ENCODE data around the gene MAGI2. TPM values are rescaled to one million over a fixed set of nuclear protein-coding genes. Genes with fewer than 3 reads are reported as not detected.

MAGI2 gene
- total and polyA plus RNA-seq, 2 of the 13 experiments (the other 11 are each of a cell fraction or from before 2014, with no cell fraction given), result 1.5 to 3.8 TPM

DNA sequence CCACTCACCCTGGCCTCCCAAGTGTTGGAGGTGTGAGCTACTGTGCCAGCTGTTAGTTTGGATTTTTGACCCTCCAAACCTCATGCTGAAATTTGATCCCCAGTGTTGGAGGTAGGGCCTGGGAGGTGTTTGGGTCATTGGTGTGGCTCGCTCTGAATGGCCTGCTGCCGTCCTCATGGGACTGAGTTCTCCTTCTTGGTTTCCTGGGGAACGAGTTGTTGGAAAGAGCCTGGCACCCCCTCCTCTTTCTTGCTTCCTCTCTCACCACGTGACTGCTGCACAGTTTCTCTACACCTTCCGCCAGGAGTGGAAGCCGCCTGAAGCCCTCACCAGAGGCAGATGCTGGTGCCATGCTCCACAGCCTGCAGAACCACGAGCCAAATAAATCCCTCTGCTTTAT lies 1401.4 kb downstream of the MAGI2 start:
- Histone ChIP-seq H2AFZ (ENCODE audit: low read length) (no peak overlapping the region), H3K4me3 (replicated peaks in 1 of 3; ENCODE audit: insufficient read depth in 1 of 3, low read depth in 2 of 3, low read length in 3 of 3) (no peak overlapping the region), H3K36me3 (replicated peaks in 1 of 2; ENCODE audit: control insufficient read depth in 1 of 2, insufficient read depth in 2 of 2, low read length in 2 of 2) (no peaks in the 10 kb centered on the region), H3K27me3 (ENCODE audit: control insufficient read depth in 1 of 2, insufficient read depth in 2 of 2, low read length in 2 of 2) (peaks cover 0 to 6% of the 10 kb centered on the region in 2 experiments; a peak in 1 of 5 replicates), H3K4me1 (ENCODE audit: insufficient read depth, low read length) (peaks cover 17% of the 10 kb centered on the region; the same call in 1 of the 2 replicates), H3K4me2 (ENCODE audit: low read depth, low read length) (no peak overlapping the region), H3K9ac (ENCODE audit: insufficient read depth, low read depth, low read length) (no peak overlapping the region), H3K27ac (ENCODE audit: extremely low read length, insufficient read depth, low read length) (no peak overlapping the region), H3K79me2 (ENCODE audit: insufficient read depth, low read length) (no peaks in the 10 kb centered on the region), H3K9me3 (ENCODE audit: low read length) (no peaks in the 10 kb centered on the region), H4K20me1 (ENCODE audit: insufficient read depth, low read length) (no peaks in the 10 kb centered on the region)
- no TSS peak for BruUV-seq (replicated peaks)
- intact Hi-C loops (cut with micrococcal nuclease; ENCODE audit: unreplicated experiment) (no loop called here), in situ Hi-C loops (cut with HindIII; ENCODE audit: extremely low pct_ligation_motif_present, low pct_unique_long_range_greater_than_20kb) (no loop called here)
- ChIA-PET CTCF (ENCODE audit: low intra/inter-chr PET ratio, low total read pairs) (no interaction called here), POLR2A (no interaction called here)
- TF ChIP-seq ZNF737 (CRISPR knock-in tag; IDR thresholded peaks at IDR 0.05; ENCODE audit: borderline replicate concordance) (no peak), SIX1 (CRISPR knock-in tag; IDR thresholded peaks at IDR 0.05; ENCODE audit: borderline replicate concordance) (peak; percentile 50; the same call in 1 of the 2 replicates), SIX4 (CRISPR knock-in tag; IDR thresholded peaks at IDR 0.05) (peak; percentile 37; the same call in 1 of the 2 replicates), MIXL1 (CRISPR knock-in tag; IDR thresholded peaks at IDR 0.05) (no peak), ZNF292 (CRISPR knock-in tag; IDR thresholded peaks at IDR 0.05; ENCODE audit: borderline replicate concordance, low read depth) (peak; percentile 19; the same call in 1 of the 2 replicates)
- TF ChIP-seq, protein P1, sequence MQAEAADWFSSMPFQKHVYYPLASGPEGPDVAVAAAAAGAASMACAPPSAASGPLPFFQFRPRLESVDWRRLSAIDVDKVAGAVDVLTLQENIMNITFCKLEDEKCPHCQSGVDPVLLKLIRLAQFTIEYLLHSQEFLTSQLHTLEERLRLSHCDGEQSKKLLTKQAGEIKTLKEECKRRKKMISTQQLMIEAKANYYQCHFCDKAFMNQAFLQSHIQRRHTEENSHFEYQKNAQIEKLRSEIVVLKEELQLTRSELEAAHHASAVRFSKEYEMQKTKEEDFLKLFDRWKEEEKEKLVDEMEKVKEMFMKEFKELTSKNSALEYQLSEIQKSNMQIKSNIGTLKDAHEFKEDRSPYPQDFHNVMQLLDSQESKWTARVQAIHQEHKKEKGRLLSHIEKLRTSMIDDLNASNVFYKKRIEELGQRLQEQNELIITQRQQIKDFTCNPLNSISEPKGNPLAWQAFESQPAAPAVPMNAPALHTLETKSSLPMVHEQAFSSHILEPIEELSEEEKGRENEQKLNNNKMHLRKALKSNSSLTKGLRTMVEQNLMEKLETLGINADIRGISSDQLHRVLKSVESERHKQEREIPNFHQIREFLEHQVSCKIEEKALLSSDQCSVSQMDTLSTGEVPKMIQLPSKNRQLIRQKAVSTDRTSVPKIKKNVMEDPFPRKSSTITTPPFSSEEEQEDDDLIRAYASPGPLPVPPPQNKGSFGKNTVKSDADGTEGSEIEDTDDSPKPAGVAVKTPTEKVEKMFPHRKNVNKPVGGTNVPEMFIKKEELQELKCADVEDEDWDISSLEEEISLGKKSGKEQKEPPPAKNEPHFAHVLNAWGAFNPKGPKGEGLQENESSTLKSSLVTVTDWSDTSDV (CRISPR knock-in tag; IDR thresholded peaks at IDR 0.05), result no peak
- ATAC-seq (peak; percentile 67), DNase-seq (ENCODE audit: low spot score) (no peak), FAIRE-seq (no peak)
- 34% methylated on average over 7 of the region's 7 CpGs for WGBS (ENCODE audit: low lambda C conversion rate)

GRCh38 chr7:78047800-78048199 lies 1405.7 kb downstream of the MAGI2 start:
- POLR2A ChIA-PET, result no interaction called here
- CTCF ChIA-PET (ENCODE audit: low intra/inter-chr PET ratio, low total read pairs), result no interaction called here
- Histone ChIP-seq H3K9me3 (ENCODE audit: low read length) (no peaks in the 10 kb centered on the region), H3K27ac (ENCODE audit: extremely low read length, insufficient read depth, low read length) (no peak overlapping the region), H3K4me3 (replicated peaks in 1 of 3; ENCODE audit: insufficient read depth in 1 of 3, low read depth in 2 of 3, low read length in 3 of 3) (no peak overlapping the region), H3K4me2 (ENCODE audit: low read depth, low read length) (no peak overlapping the region), H3K79me2 (ENCODE audit: insufficient read depth, low read length) (no peaks in the 10 kb centered on the region), H3K9ac (ENCODE audit: insufficient read depth, low read depth, low read length) (no peak overlapping the region), H3K4me1 (ENCODE audit: insufficient read depth, low read length) (peaks cover 19% of the 10 kb centered on the region), H2AFZ (ENCODE audit: low read length) (no peak overlapping the region), H4K20me1 (ENCODE audit: insufficient read depth, low read length) (no peaks in the 10 kb centered on the region), H3K27me3 (ENCODE audit: control insufficient read depth in 1 of 2, insufficient read depth in 2 of 2, low read length in 2 of 2) (peaks cover 0 to 7% of the 10 kb centered on the region in 2 experiments; a peak in 1 of 5 replicates), H3K36me3 (replicated peaks in 1 of 2; ENCODE audit: control insufficient read depth in 1 of 2, insufficient read depth in 2 of 2, low read length in 2 of 2) (no peaks in the 10 kb centered on the region)
- WGBS (ENCODE audit: low lambda C conversion rate), result 23% methylated on average over 3 of the region's 3 CpGs
- DNase-seq (ENCODE audit: low spot score) (no peak), FAIRE-seq (no peak), ATAC-seq (no peak)
- intact Hi-C loops (cut with micrococcal nuclease; ENCODE audit: unreplicated experiment) (no loop called here), in situ Hi-C loops (cut with HindIII; ENCODE audit: extremely low pct_ligation_motif_present, low pct_unique_long_range_greater_than_20kb) (no loop called here)
- no TSS peak for BruUV-seq (replicated peaks)
- TF ChIP-seq ELF1 (CRISPR knock-in tag; IDR thresholded peaks at IDR 0.05) (no peak), E2F2 (CRISPR knock-in tag; IDR thresholded peaks at IDR 0.05; ENCODE audit: borderline replicate concordance) (no peak), ZNF652 (CRISPR knock-in tag; IDR thresholded peaks at IDR 0.05; ENCODE audit: borderline replicate concordance, low read depth) (no peak), TCF12 (IDR thresholded peaks at IDR 0.05) (no peak), TCF12 (CRISPR knock-in tag; IDR thresholded peaks at IDR 0.05) (no peak), CSRNP1 (CRISPR knock-in tag; IDR thresholded peaks at IDR 0.05) (no peak), ARNTL (CRISPR knock-in tag; IDR thresholded peaks at IDR 0.05) (no peak)
